Activated naive CD4-positive, alpha-beta T cell treated with anti-CD3 and anti-CD28 coated beads, Interleukin-2, amount 50 U/mL, for 24 hours (primary cell): ENCODE measurements around the gene GPC3.
"Not testable (repeated sequence)": the region's sequence is repeated elsewhere in the genome, so short reads cannot be mapped to it uniquely, and the experiment has no call there.

Experiments used
- H3K27ac Mint-ChIP-seq: one replicate; pipeline ENCODE4 v1.8.0; 2021; ENCODE audit warnings: mild to moderate bottlenecking, mixed read lengths
- H3K27me3 Mint-ChIP-seq: one replicate; pipeline ENCODE4 v1.8.0; 2021; ENCODE audit warnings: mixed read lengths
- H3K36me3 Mint-ChIP-seq: one replicate; pipeline ENCODE4 v1.8.0; 2021; ENCODE audit warnings: mixed read lengths
- H3K4me1 Mint-ChIP-seq: one replicate; pipeline ENCODE4 v1.8.0; 2021; ENCODE audit warnings: mixed read lengths
- H3K4me3 Mint-ChIP-seq: one replicate; pipeline ENCODE4 v1.8.0; 2021; ENCODE audit warnings: mild to moderate bottlenecking, mixed read lengths
- H3K9me3 Mint-ChIP-seq: one replicate; pipeline ENCODE4 v1.8.0; 2021; ENCODE audit warnings: mixed read lengths

The GPC3 gene

GRCh38 chrX:133527415-133527814 is 458.0 kb downstream of the GPC3 start:
- H3K27ac Mint-ChIP-seq, result no peak overlapping the region
- H3K27me3 Mint-ChIP-seq, result no peaks in the 10 kb centered on the region
- no peaks in the 10 kb centered on the region for H3K9me3 Mint-ChIP-seq
- H3K36me3 Mint-ChIP-seq, result no peaks in the 10 kb centered on the region
- no peaks in the 10 kb centered on the region for H3K4me1 Mint-ChIP-seq
- no peak overlapping the region for H3K4me3 Mint-ChIP-seq

GRCh38 chrX:133526773-133527172 is 458.6 kb downstream of the GPC3 start:
- H3K36me3 Mint-ChIP-seq, H3K4me3 Mint-ChIP-seq, H3K27me3 Mint-ChIP-seq, H3K27ac Mint-ChIP-seq, H3K4me1 Mint-ChIP-seq, H3K9me3 Mint-ChIP-seq: not testable (repeated sequence)

GRCh38 chrX:133523526-133523925 is 461.9 kb downstream of the GPC3 start:
- Mint-ChIP-seq H3K27me3 (no peaks in the 10 kb centered on the region), H3K4me3 (no peak overlapping the region), H3K4me1 (no peaks in the 10 kb centered on the region), H3K9me3 (no peaks in the 10 kb centered on the region), H3K36me3 (no peaks in the 10 kb centered on the region), H3K27ac (no peak overlapping the region)

GRCh38 chrX:133523081-133523487 is 462.3 kb downstream of the GPC3 start:
- Mint-ChIP-seq H3K4me1 (no peaks in the 10 kb centered on the region), H3K9me3 (no peaks in the 10 kb centered on the region), H3K27ac (no peak overlapping the region), H3K36me3 (no peaks in the 10 kb centered on the region), H3K27me3 (no peaks in the 10 kb centered on the region), H3K4me3 (no peak overlapping the region)

GRCh38 chrX:133516686-133517085 is 468.7 kb downstream of the GPC3 start:
- no peaks in the 10 kb centered on the region for H3K9me3 Mint-ChIP-seq
- no peaks in the 10 kb centered on the region for H3K4me1 Mint-ChIP-seq
- H3K36me3 Mint-ChIP-seq, result no peaks in the 10 kb centered on the region
- H3K27me3 Mint-ChIP-seq, result no peaks in the 10 kb centered on the region
- H3K27ac Mint-ChIP-seq, result no peak overlapping the region
- H3K4me3 Mint-ChIP-seq, result no peak overlapping the region

- Mint-ChIP-seq H3K27me3 (no peaks in the 10 kb centered on the region), H3K9me3 (no peaks in the 10 kb centered on the region), H3K4me1 (no peaks in the 10 kb centered on the region), H3K4me3 (no peak overlapping the region), H3K36me3 (no peaks in the 10 kb centered on the region), H3K27ac (no peak overlapping the region)
These were observed 470.9 kb downstream of the GPC3 start for GRCh38 chrX:133514486-133514885.

GRCh38 chrX:133513123-133513522 is 472.3 kb downstream of the GPC3 start:
- no peaks in the 10 kb centered on the region for H3K36me3 Mint-ChIP-seq
- H3K9me3 Mint-ChIP-seq, result no peaks in the 10 kb centered on the region
- H3K4me1 Mint-ChIP-seq, result no peaks in the 10 kb centered on the region
- H3K27me3 Mint-ChIP-seq, result no peaks in the 10 kb centered on the region
- no peak overlapping the region for H3K27ac Mint-ChIP-seq
- H3K4me3 Mint-ChIP-seq, result no peak overlapping the region

- H3K27ac Mint-ChIP-seq, result no peak overlapping the region
- no peaks in the 10 kb centered on the region for H3K27me3 Mint-ChIP-seq
- no peaks in the 10 kb centered on the region for H3K36me3 Mint-ChIP-seq
- no peaks in the 10 kb centered on the region for H3K9me3 Mint-ChIP-seq
- no peaks in the 10 kb centered on the region for H3K4me1 Mint-ChIP-seq
- H3K4me3 Mint-ChIP-seq, result no peak overlapping the region
These were observed 474.4 kb downstream of the GPC3 start for GRCh38 chrX:133511041-133511440.

- Mint-ChIP-seq H3K9me3 (no peaks in the 10 kb centered on the region), H3K27me3 (peaks cover 2% of the 10 kb centered on the region), H3K36me3 (no peaks in the 10 kb centered on the region), H3K27ac (no peak overlapping the region), H3K4me3 (no peak overlapping the region), H3K4me1 (no peaks in the 10 kb centered on the region)
These were observed 488.0 kb downstream of the GPC3 start for GRCh38 chrX:133497356-133497755.

GRCh38 chrX:133495464-133496391 is 489.7 kb downstream of the GPC3 start:
- Mint-ChIP-seq H3K36me3 (no peaks in the 10 kb centered on the region), H3K27ac (no peak overlapping the region), H3K4me1 (no peaks in the 10 kb centered on the region), H3K27me3 (peaks cover 2% of the 10 kb centered on the region), H3K9me3 (no peaks in the 10 kb centered on the region), H3K4me3 (no peak overlapping the region)

GRCh38 chrX:133493366-133493765 is 492.0 kb downstream of the GPC3 start:
- no peak overlapping the region for H3K4me3 Mint-ChIP-seq
- H3K36me3 Mint-ChIP-seq, result no peaks in the 10 kb centered on the region
- H3K27me3 Mint-ChIP-seq, result peaks cover 2% of the 10 kb centered on the region
- H3K4me1 Mint-ChIP-seq, result no peaks in the 10 kb centered on the region
- no peak overlapping the region for H3K27ac Mint-ChIP-seq
- H3K9me3 Mint-ChIP-seq, result no peaks in the 10 kb centered on the region

- H3K4me1 Mint-ChIP-seq, result no peaks in the 10 kb centered on the region
- no peak overlapping the region for H3K4me3 Mint-ChIP-seq
- H3K27me3 Mint-ChIP-seq, result no peaks in the 10 kb centered on the region
- H3K9me3 Mint-ChIP-seq, result no peaks in the 10 kb centered on the region
- no peaks in the 10 kb centered on the region for H3K36me3 Mint-ChIP-seq
- H3K27ac Mint-ChIP-seq, result no peak overlapping the region
These were observed 494.4 kb downstream of the GPC3 start for GRCh38 chrX:133490955-133491354.
